K562 (cell line): ENCODE data around the gene KLK5. TPM values are rescaled to one million over a fixed set of nuclear protein-coding genes. Genes with fewer than 3 reads are reported as not detected.

Experiments used
- ATAC-seq: fragments of 200-7000 bp; cut with Tn5 transposase; 3 replicates; pipeline ENCODE4 v1.9.1; 2020; ENCODE audit warnings: moderate library complexity
- BruUV-seq: library from RNA; stranded (reverse); fragments of 400-500 nt; replicated peaks from 2 replicates; lab custom pipeline; 2021; lab: Mats Ljungman, UMichigan
- CTCF ChIA-PET: fragments of 300-600 bp; formaldehyde crosslinking; extraction: SDS; loops from one replicate; lab custom pipeline; 2021; ENCODE audit warnings: low intra/inter-chr PET ratio; lab: Yijun Ruan, JAX
- POLR2A ChIA-PET: fragments of 300-600, 350-650 bp; sonication (Branson Sonifier 250); formaldehyde crosslinking; extraction: SDS; loops from one replicate; lab custom pipeline; 2021; ENCODE audit warnings: antibody characterized with exemption, inconsistent platforms; lab: Yijun Ruan, JAX
- DNase-seq, 4 experiments: peaks; one replicate each; pipeline versions ENCODE4 v3.0.0 to v3.0.0-alpha.2; 2011 to 2018; ENCODE audit warnings: low spot score in 3 of 4, mixed read lengths in 3 of 4; ENCODE audit errors: extremely low read depth in 1 of 4
- FAIRE-seq: peaks from 2 replicates; lab custom pipeline; 2011; peaks lifted over from hg19 to GRCh38; lab: Jason Lieb, UNC
- H2AFZ ChIP-seq: 2 replicates; pipeline ENCODE4 v1.6.0; 2011; ENCODE audit warnings: low read depth, low read length, control low read depth, inconsistent platforms
- H3K27ac ChIP-seq: fragments of 200-600 bp; 3 replicates; pipeline ENCODE4 v1.8.0; 2011; ENCODE audit warnings: low read depth, mild to moderate bottlenecking, control low read depth, inconsistent platforms, low read length, moderate library complexity, mixed read lengths; ENCODE audit errors: extremely low read depth
- H3K27me3 ChIP-seq, 2 experiments: fragments of 300-600 bp in 1 of 2; 2 replicates in 1 of 2; 3 replicates in 1 of 2; pipeline versions ENCODE4 v1.6.0 to v1.8.0; 2011; ENCODE audit warnings: inconsistent platforms in 2 of 2, low read length in 2 of 2, mild to moderate bottlenecking in 1 of 2, mixed read lengths in 1 of 2, moderate library complexity in 1 of 2; ENCODE audit not compliant: control insufficient read depth in 2 of 2, insufficient read depth in 2 of 2
- H3K36me3 ChIP-seq: fragments of 300-600 bp; 3 replicates; pipeline ENCODE4 v1.8.0; 2011; ENCODE audit warnings: mild to moderate bottlenecking, low read length, inconsistent platforms; ENCODE audit not compliant: control insufficient read depth, insufficient read depth
- H3K4me1 ChIP-seq, 2 experiments: fragments of 200-600 bp in 1 of 2; replicated peaks in 1 of 2; 2 replicates in 1 of 2; 3 replicates in 1 of 2; pipeline versions ENCODE4 v1.5.1 to v1.8.0; 2011; ENCODE audit warnings: inconsistent platforms in 2 of 2, low read length in 2 of 2, mild to moderate bottlenecking in 1 of 2, mixed read lengths in 1 of 2, moderate library complexity in 1 of 2; ENCODE audit not compliant: control insufficient read depth in 2 of 2, insufficient read depth in 2 of 2
- H3K4me2 ChIP-seq: 2 replicates; pipeline ENCODE4 v1.6.1; 2011; ENCODE audit warnings: low read length, control low read depth, inconsistent platforms, mixed read lengths; ENCODE audit not compliant: insufficient read depth
- H3K4me3 ChIP-seq: fragments of 200-600 bp; sonication (generic), shearing (Covaris generic); 2 replicates; pipeline ENCODE4 v1.5.1; 2016; ENCODE audit warnings: control low read depth, inconsistent platforms
- H3K79me2 ChIP-seq: fragments of 200-600 bp; 3 replicates; pipeline ENCODE4 v1.8.0; 2011; ENCODE audit warnings: low read length, inconsistent platforms; ENCODE audit not compliant: control insufficient read depth, insufficient read depth
- H3K9ac ChIP-seq, 2 experiments: 2 replicates each; pipeline versions ENCODE4 v1.6.0 to v1.6.1; 2011; ENCODE audit warnings: low read depth in 2 of 2, low read length in 2 of 2, control low read depth in 1 of 2, inconsistent platforms in 1 of 2, mild to moderate bottlenecking in 1 of 2, mixed read lengths in 1 of 2; ENCODE audit not compliant: insufficient read depth in 1 of 2
- H3K9me1 ChIP-seq: one replicate; pipeline ENCODE4 v1.6.0; 2011; ENCODE audit warnings: inconsistent platforms, mild to moderate bottlenecking, low read length, moderate library complexity; ENCODE audit not compliant: control insufficient read depth, insufficient read depth
- H3K9me3 ChIP-seq: replicated peaks from 2 replicates; pipeline ENCODE4 v1.5.1; 2011; ENCODE audit warnings: low read depth, low read length, inconsistent platforms; ENCODE audit not compliant: control insufficient read depth, insufficient read depth
- H4K20me1 ChIP-seq: replicated peaks from 2 replicates; pipeline ENCODE4 v1.6.1; 2011; ENCODE audit warnings: low read length, inconsistent platforms, mixed read lengths; ENCODE audit not compliant: control insufficient read depth, insufficient read depth
- ATF7 ChIP-seq: fragments of 450-650 bp; IDR thresholded peaks from 2 replicates; pipeline ENCODE4 v1.7.1; 2014; ENCODE audit warnings: mild to moderate bottlenecking, moderate library complexity
- C11orf30 ChIP-seq: fragments of 450-650 bp; IDR thresholded peaks from 2 replicates; pipeline ENCODE4 v1.6.1; 2016; ENCODE audit warnings: low read depth, mild to moderate bottlenecking
- CREM ChIP-seq: IDR thresholded peaks from 2 replicates; pipeline ENCODE4 v1.6.1; 2014; ENCODE audit warnings: antibody characterized with exemption, low read depth
- DPF2 ChIP-seq: fragments of 450-650 bp; IDR thresholded peaks from 2 replicates; pipeline ENCODE4 v1.6.1; 2016
- EHMT2 ChIP-seq: fragments of 450-650 bp; IDR thresholded peaks from 2 replicates; pipeline ENCODE4 v1.6.1; 2018; ENCODE audit warnings: antibody characterized with exemption
- MAFF ChIP-seq: IDR thresholded peaks from 2 replicates; pipeline ENCODE4 v1.6.1; 2012; ENCODE audit warnings: low read length, improper control_type of control experiment
- MAFK ChIP-seq: IDR thresholded peaks from 2 replicates; pipeline ENCODE4 v1.6.1; 2011; ENCODE audit warnings: low read length, improper control_type of control experiment
- PHF8 ChIP-seq: fragments of 200-600 bp; sonication (generic); IDR thresholded peaks from 2 replicates; pipeline ENCODE4 v1.6.1; 2012; ENCODE audit warnings: mixed run types, mild to moderate bottlenecking, inconsistent platforms, low read length, moderate library complexity, borderline replicate concordance
- RFX5 ChIP-seq: IDR thresholded peaks from 2 replicates; pipeline ENCODE4 v1.6.1; 2011; ENCODE audit warnings: low read depth, mild to moderate bottlenecking, improper control_type of control experiment, low read length
- SMARCA4 ChIP-seq: fragments of 450-650 bp; IDR thresholded peaks from 2 replicates; pipeline ENCODE4 v1.6.1; 2016
- TOE1 ChIP-seq, 2 experiments: fragments of 450-650 bp in 1 of 2; sonication (generic) in 1 of 2; formaldehyde crosslinking in 1 of 2; IDR thresholded peaks; 2 replicates each; pipeline versions ENCODE4 v1.7.1 to v1.8.0; 2016 to 2022; ENCODE audit warnings: borderline replicate concordance in 2 of 2, mild to moderate bottlenecking in 2 of 2, antibody characterized with exemption in 1 of 2, inconsistent platforms in 1 of 2, low read depth in 1 of 2, missing genetic modification reagents in 1 of 2, moderate library complexity in 1 of 2
- ZNF12 ChIP-seq: sonication (generic); formaldehyde crosslinking; IDR thresholded peaks from 2 replicates; pipeline ENCODE4 v1.4.0; 2020; ENCODE audit warnings: mild to moderate bottlenecking, missing genetic modification reagents
- ZSCAN32 ChIP-seq: fragments of 450-650 bp; formaldehyde crosslinking; IDR thresholded peaks from 2 replicates; pipeline ENCODE4 v1.4.0; 2020; ENCODE audit warnings: mild to moderate bottlenecking, moderate library complexity
- WGBS: fragments of 100-300 bp; shearing (Covaris generic); methylation state at CpG from one replicate; pipeline ENCODE4 v1.1.6; 2016; ENCODE audit warnings: low coverage, mixed read lengths; ENCODE audit not compliant: insufficient coverage; ENCODE audit errors: missing lambda C conversion rate; 5-methylcytosine and 5-hydroxymethylcytosine counted together
- in situ Hi-C: fragments of 300-500 bp; cut with MboI; formaldehyde crosslinking; loops from 4 replicates; pipeline ENCODE4 v1.15.0; 2018; ENCODE audit warnings: inconsistent platforms, mixed read lengths
- intact Hi-C: fragments of 100-400 bp; cut with micrococcal nuclease; formaldehyde crosslinking; loops from 2 replicates; pipeline ENCODE4 v1.14.2; 2022
- polyA plus RNA-seq, 8 experiments: library from polyadenylated mRNA; depleted of rRNA in 4 of 8; stranded (reverse) in 5 of 8; unstranded in 3 of 8; fragments of >200 nt; fragmentation: Nextera tagmentation in 2 of 8; fragmentation: Illumina TruSeq in 1 of 8; extraction: Ambion mirVana in 2 of 8; extraction: Trizol in 1 of 8; gene quantifications; 2 replicates each; pipeline versions ENCODE4 v1.2.1 to v1.2.3, GENCODE V29; 2011 to 2014; ENCODE audit warnings: inconsistent platforms in 1 of 8, missing spikeins in 1 of 8
- total RNA-seq, 7 experiments: library from RNA; depleted of rRNA in 6 of 7; stranded (reverse); fragments of >200 nt in 6 of 7; fragmentation: Illumina TruSeq in 2 of 7; extraction: Trizol in 2 of 7; gene quantifications; 2 replicates each; pipeline versions ENCODE4 v1.2.1 to v1.2.3, GENCODE V29; 2011 to 2021; ENCODE audit warnings: low replicate concordance in 1 of 7
- TF ChIP-seq, protein P1 (sequence below): fragments of 250-450 bp; sonication (Bioruptor Pico); IDR thresholded peaks from 2 replicates; pipeline ENCODE4 v1.9.0; 2021; ENCODE audit warnings: mild to moderate bottlenecking, inconsistent platforms
- TF ChIP-seq, protein P2 (sequence below): fragments of 450-650 bp; formaldehyde crosslinking; IDR thresholded peaks from 2 replicates; pipeline ENCODE4 v1.4.0; 2022; ENCODE audit warnings: missing genetic modification characterization
- TF ChIP-seq, protein P3 (sequence below): fragments of 250-450 bp; sonication (Bioruptor Pico); IDR thresholded peaks from 2 replicates; pipeline ENCODE4 v1.5.0; 2022; ENCODE audit warnings: mild to moderate bottlenecking
- TF ChIP-seq, protein P4 (sequence below): fragments of 450-650 bp; formaldehyde crosslinking; IDR thresholded peaks from 2 replicates; pipeline ENCODE4 v1.4.0; 2020; ENCODE audit warnings: mild to moderate bottlenecking

Gene KLK5
- total and polyA plus RNA-seq, 9 of the 15 experiments (the other 6 are each of a cell fraction or from before 2014, with no cell fraction given): not detected

DNA sequence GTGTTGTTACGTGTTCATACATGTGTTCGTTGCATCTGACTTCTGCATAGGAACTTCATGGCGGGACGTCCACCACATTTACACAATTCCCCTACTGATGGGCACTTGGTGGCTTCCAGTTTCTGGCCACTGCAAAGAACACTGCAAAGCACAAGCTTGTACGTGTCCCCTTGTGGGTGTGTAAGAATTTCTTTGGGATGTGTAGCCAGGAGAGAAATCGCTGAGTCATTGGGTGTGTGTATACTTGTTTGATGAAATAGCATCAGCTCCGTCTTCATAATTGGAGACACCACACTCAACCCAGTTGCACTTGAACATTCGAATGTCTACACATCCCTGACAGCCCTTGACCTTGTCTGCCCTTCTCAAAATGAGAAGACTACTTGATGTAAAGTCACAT is 19.2 kb downstream of the KLK5 start:
- no peak overlapping the region for H3K27ac ChIP-seq
- no peak overlapping the region for H3K4me3 ChIP-seq
- 14% methylated on average over 8 of the region's 8 CpGs for WGBS
- no peak overlapping the region for H3K9ac ChIP-seq
- ChIA-PET POLR2A (interaction anchor here (1.6 kb wide), 1 partner anchor 18 kb away, joined by 4 read pairs; no protein-coding TSS in a partner anchor), CTCF (interaction anchor here (0.6 kb wide), 1 partner anchor 199 kb away, joined by 3 read pairs; no protein-coding TSS in a partner anchor)
- H3K36me3 ChIP-seq: no peaks in the 10 kb centered on the region
- ATAC-seq (peak; percentile 53; the same call in 2 of the 3 replicates), FAIRE-seq (peak; percentile 77), DNase-seq (peak in 1 of 4 experiments; percentile 51)
- H3K9me3 ChIP-seq: no peaks in the 10 kb centered on the region
- intact Hi-C loops (no loop called here), in situ Hi-C loops (no loop called here)
- peak overlapping the region; percentile 8; the same call in 1 of the 2 replicates for H2AFZ ChIP-seq
- no peaks in the 10 kb centered on the region for H3K9me1 ChIP-seq
- H4K20me1 ChIP-seq: peaks cover 5% of the 10 kb centered on the region; the same call in 1 of the 2 replicates
- no peaks in the 10 kb centered on the region for H3K79me2 ChIP-seq
- peaks cover 0 to 4% of the 10 kb centered on the region in 2 experiments; a peak in 2 of 5 replicates for H3K4me1 ChIP-seq
- H3K4me2 ChIP-seq: peak overlapping the region; percentile 39
- peaks cover 0 to 14% of the 10 kb centered on the region in 2 experiments; a peak in 2 of 5 replicates for H3K27me3 ChIP-seq
- no TSS peak for BruUV-seq
- TF ChIP-seq SMARCA4 (peak; percentile 43; the same call in 1 of the 2 replicates), RFX5 (no peak), CREM (no peak), MAFK (peak; percentile 93), PHF8 (no peak), TOE1 (IDR thresholded peaks at IDR 0.05; ENCODE audit: borderline replicate concordance) (no peak), TOE1 (CRISPR knock-in tag; IDR thresholded peaks at IDR 0.05; ENCODE audit: borderline replicate concordance, low read depth) (no peak), MAFF (peak; percentile 96), EHMT2 (0 out of 2 replicates have a peak, but pooled peaks have one; percentile 38), C11orf30 (peak; percentile 93), ZNF12 (CRISPR knock-in tag) (no peak), DPF2 (0 out of 2 replicates have a peak, but pooled peaks have one; percentile 36), ZSCAN32 (CRISPR knock-in tag) (no peak), ATF7 (0 out of 2 replicates have a peak, but pooled peaks have one; percentile 31)
- TF ChIP-seq, protein P1, sequence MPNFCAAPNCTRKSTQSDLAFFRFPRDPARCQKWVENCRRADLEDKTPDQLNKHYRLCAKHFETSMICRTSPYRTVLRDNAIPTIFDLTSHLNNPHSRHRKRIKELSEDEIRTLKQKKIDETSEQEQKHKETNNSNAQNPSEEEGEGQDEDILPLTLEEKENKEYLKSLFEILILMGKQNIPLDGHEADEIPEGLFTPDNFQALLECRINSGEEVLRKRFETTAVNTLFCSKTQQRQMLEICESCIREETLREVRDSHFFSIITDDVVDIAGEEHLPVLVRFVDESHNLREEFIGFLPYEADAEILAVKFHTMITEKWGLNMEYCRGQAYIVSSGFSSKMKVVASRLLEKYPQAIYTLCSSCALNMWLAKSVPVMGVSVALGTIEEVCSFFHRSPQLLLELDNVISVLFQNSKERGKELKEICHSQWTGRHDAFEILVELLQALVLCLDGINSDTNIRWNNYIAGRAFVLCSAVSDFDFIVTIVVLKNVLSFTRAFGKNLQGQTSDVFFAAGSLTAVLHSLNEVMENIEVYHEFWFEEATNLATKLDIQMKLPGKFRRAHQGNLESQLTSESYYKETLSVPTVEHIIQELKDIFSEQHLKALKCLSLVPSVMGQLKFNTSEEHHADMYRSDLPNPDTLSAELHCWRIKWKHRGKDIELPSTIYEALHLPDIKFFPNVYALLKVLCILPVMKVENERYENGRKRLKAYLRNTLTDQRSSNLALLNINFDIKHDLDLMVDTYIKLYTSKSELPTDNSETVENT (CRISPR knock-in tag): no peak
- TF ChIP-seq, protein P2, sequence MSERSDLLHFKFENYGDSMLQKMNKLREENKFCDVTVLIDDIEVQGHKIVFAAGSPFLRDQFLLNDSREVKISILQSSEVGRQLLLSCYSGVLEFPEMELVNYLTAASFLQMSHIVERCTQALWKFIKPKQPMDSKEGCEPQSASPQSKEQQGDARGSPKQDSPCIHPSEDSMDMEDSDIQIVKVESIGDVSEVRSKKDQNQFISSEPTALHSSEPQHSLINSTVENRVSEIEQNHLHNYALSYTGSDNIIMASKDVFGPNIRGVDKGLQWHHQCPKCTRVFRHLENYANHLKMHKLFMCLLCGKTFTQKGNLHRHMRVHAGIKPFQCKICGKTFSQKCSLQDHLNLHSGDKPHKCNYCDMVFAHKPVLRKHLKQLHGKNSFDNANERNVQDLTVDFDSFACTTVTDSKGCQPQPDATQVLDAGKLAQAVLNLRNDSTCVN (CRISPR knock-in tag): no peak
- TF ChIP-seq, protein P3, sequence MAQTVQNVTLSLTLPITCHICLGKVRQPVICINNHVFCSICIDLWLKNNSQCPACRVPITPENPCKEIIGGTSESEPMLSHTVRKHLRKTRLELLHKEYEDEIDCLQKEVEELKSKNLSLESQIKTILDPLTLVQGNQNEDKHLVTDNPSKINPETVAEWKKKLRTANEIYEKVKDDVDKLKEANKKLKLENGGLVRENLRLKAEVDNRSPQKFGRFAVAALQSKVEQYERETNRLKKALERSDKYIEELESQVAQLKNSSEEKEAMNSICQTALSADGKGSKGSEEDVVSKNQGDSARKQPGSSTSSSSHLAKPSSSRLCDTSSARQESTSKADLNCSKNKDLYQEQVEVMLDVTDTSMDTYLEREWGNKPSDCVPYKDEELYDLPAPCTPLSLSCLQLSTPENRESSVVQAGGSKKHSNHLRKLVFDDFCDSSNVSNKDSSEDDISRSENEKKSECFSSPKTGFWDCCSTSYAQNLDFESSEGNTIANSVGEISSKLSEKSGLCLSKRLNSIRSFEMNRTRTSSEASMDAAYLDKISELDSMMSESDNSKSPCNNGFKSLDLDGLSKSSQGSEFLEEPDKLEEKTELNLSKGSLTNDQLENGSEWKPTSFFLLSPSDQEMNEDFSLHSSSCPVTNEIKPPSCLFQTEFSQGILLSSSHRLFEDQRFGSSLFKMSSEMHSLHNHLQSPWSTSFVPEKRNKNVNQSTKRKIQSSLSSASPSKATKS (CRISPR knock-in tag): no peak
- TF ChIP-seq, protein P4, sequence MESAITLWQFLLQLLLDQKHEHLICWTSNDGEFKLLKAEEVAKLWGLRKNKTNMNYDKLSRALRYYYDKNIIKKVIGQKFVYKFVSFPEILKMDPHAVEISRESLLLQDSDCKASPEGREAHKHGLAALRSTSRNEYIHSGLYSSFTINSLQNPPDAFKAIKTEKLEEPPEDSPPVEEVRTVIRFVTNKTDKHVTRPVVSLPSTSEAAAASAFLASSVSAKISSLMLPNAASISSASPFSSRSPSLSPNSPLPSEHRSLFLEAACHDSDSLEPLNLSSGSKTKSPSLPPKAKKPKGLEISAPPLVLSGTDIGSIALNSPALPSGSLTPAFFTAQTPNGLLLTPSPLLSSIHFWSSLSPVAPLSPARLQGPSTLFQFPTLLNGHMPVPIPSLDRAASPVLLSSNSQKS (CRISPR knock-in tag): no peak
